ENCODE data around the gene GRIA3.

GRIA3 gene

GRCh38 chrX:123190096-123190495 lies 6.0 kb downstream of the GRIA3 start:
- no peak for DNase-seq (ENCODE audit: low read depth in 3 of 3, low spot score in 1 of 3)

GRCh38 chrX:123193101-123193500 lies 9.0 kb downstream of the GRIA3 start:
- no peak for DNase-seq (ENCODE audit: low read depth in 3 of 3, low spot score in 1 of 3)

DNA sequence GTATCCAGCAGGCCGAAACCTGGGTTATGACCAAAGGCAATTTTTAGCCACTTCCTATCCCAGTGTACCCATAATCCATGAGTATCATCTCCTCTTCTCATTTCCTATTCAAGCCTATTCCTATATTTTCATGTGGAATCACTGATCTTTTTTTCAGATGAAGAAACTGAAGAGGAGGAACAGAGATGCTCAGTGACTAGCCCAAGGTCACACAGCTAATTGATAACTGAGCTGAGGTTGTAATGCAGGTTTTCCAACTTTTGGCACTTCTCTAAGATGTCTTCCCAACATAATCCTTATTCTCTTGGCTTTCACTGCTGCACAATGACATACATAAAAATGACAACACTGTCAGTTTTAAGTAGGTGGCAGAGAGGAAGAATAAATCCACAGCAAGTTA lies 15.3 kb downstream of the GRIA3 start:
- DNase-seq (ENCODE audit: low read depth in 3 of 3, low spot score in 1 of 3): no peak

DNA sequence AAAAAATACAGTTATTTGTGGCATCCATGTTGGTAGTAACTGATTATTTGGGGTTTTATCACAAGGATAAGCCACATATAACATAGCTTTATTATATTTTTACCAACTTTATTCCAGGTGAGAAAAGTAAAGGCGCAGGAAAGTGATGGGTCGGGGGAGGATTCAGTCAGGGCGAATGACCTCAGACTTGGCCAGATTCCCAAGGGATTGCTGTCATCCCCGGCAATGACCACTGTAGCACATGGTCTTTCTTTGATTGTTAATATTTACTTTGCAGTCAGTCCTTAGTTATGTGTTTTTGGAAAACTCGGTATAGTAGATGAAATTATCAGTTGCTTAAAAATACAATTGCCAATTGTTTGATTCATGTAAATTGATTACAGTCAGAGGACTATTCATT lies 17.6 kb downstream of the GRIA3 start:
- DNase-seq (ENCODE audit: low read depth in 3 of 3, low spot score in 1 of 3): no peak

- DNase-seq (ENCODE audit: low read depth in 3 of 3, low spot score in 1 of 3): no peak
Observed at GRCh38 chrX:123202523-123202922, 18.4 kb downstream of the GRIA3 start.

- DNase-seq (ENCODE audit: low read depth in 3 of 3, low spot score in 1 of 3): no peak
Observed at GRCh38 chrX:123203772-123204171, 19.7 kb downstream of the GRIA3 start.

GRCh38 chrX:123206176-123206575 lies 22.1 kb downstream of the GRIA3 start:
- DNase-seq (ENCODE audit: low read depth in 3 of 3, low spot score in 1 of 3): no peak

DNA sequence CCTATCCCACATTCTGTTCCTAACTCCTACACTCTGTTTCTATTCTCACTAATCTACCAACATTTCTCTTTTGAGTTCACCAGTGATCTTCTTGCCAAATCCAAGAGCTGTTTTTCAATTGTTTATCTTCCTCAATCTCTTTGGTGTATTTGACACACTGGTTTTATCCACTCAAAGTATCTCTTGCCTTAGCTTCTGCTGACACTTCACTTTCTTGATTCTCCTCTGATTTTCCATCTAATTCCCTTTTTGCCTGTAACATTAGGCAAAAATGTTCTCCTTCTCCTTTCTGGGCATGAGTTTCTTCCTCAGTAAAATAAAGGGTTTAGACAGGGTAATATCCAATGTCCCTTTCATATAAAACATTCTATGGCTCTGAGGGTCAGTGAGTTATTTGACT lies 26.2 kb downstream of the GRIA3 start:
- no peak for DNase-seq (ENCODE audit: low read depth in 3 of 3, low spot score in 1 of 3)

- no peak for DNase-seq (ENCODE audit: low read depth in 3 of 3, low spot score in 1 of 3)
Observed at GRCh38 chrX:123215397-123216089, 31.5 kb downstream of the GRIA3 start.

- no peak for DNase-seq (ENCODE audit: low read depth in 3 of 3, low spot score in 1 of 3)
Observed at GRCh38 chrX:123217077-123217476, 33.0 kb downstream of the GRIA3 start.

- DNase-seq (ENCODE audit: low read depth in 3 of 3, low spot score in 1 of 3): no peak
Observed at GRCh38 chrX:123217728-123218127, 33.6 kb downstream of the GRIA3 start.

DNA sequence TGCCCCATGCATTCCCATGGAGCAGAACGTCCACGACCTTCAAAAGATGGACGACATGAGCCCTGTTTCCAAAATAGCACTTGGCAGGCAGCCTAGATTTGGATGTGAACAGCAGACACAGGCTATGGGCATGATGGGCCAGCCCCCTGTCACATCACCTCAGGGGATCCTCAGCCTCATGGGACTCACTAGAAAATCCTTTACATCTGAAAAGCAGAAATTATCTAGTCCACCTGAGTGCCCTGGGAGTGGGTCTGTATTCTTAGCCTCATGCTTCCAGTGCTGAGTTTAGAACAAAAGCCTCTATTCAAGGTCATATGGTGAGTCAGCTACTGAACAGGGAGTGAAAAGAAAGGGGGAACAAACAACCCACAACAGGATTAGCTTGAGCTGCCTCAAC lies 35.8 kb downstream of the GRIA3 start:
- no peak for DNase-seq (ENCODE audit: low read depth in 3 of 3, low spot score in 1 of 3)

GRCh38 chrX:123222920-123223319 lies 38.8 kb downstream of the GRIA3 start:
- DNase-seq (ENCODE audit: low read depth in 3 of 3, low spot score in 1 of 3): no peak

- no peak for DNase-seq (ENCODE audit: low read depth in 3 of 3, low spot score in 1 of 3)
Observed at GRCh38 chrX:123223409-123223808, 39.3 kb downstream of the GRIA3 start.

DNA sequence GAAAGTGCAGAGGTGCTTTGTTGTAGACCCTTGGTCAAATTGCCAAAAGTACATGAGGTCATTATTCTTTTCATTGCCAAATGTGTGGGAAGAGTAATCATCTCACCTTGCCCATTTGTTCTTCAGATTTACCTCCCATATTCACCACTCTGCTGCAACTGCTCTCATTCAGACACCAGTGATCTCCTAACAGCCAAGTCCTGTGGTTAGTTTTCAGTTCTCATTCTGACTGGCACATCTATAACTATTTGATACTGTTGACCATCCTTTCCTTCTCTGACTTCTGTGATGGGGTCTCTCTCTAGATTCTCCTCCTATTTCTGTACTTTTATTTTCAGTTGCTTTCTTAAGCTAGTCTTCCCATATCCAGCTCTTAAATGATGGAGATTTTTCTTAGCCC lies 39.8 kb downstream of the GRIA3 start:
- no peak for DNase-seq (ENCODE audit: low read depth in 3 of 3, low spot score in 1 of 3)

- no peak for DNase-seq (ENCODE audit: low read depth in 3 of 3, low spot score in 1 of 3)
Observed at GRCh38 chrX:123230798-123231197, 46.7 kb downstream of the GRIA3 start.

- DNase-seq (ENCODE audit: low read depth in 3 of 3, low spot score in 1 of 3): no peak
Observed at GRCh38 chrX:123236859-123237258, 52.8 kb downstream of the GRIA3 start.

- DNase-seq (ENCODE audit: low read depth in 3 of 3, low spot score in 1 of 3): no peak
Observed at GRCh38 chrX:123237271-123237670, 53.2 kb downstream of the GRIA3 start.

- DNase-seq (ENCODE audit: low read depth in 3 of 3, low spot score in 1 of 3): no peak
Observed at GRCh38 chrX:123254457-123254856, 70.4 kb downstream of the GRIA3 start.

- no peak for DNase-seq (ENCODE audit: low read depth in 3 of 3, low spot score in 1 of 3)
Observed at GRCh38 chrX:123256378-123256777, 72.3 kb downstream of the GRIA3 start.

GRCh38 chrX:123260920-123261418 lies 76.9 kb downstream of the GRIA3 start:
- DNase-seq (ENCODE audit: low read depth in 3 of 3, low spot score in 1 of 3): no peak

DNA sequence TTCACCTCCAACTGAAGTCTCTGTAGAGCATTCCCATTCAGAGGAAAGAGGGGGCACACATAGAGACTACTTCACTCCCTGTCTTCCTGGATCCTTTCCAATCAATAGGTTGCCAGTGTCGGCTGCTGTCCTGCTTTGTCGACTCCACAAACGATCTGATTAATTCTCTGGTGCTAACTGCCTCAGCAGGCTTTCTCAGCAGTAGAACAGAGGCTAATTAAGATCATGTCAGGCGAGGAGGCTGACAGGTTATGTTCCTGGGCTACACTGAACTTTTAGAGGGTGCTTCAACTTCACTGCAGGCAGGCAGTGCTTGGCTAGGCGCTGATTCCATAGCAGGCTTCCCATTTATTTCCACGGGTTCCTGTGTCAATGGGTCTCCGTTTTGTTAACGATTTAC lies 79.2 kb downstream of the GRIA3 start:
- DNase-seq (ENCODE audit: low read depth in 3 of 3, low spot score in 1 of 3): no peak

DNA sequence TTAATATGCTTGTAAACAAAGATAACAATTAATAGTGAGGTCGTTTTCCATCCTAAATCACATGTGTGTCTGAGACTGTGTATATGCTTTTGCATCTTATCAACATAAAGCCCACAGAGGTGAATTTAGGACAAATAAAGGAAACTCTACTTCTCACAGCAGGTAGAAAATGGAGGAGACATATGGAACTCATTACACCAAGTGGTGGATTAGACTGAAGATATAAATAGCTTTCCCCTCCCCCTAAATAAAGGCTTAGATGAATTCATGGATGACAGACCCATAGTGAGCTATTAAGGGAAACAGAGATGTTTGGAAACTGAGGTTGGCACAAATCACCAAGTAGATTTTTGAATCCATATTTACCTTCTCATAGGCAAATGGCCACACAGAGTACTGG lies 79.7 kb downstream of the GRIA3 start:
- DNase-seq (ENCODE audit: low read depth in 3 of 3, low spot score in 1 of 3): no peak
